GM06990 (cell line): Measurements from ENCODE around the gene ZNF524.
"Not testable (repeated sequence)": the region's sequence is repeated elsewhere in the genome, so short reads cannot be mapped to it uniquely, and the experiment has no call there.

Experiments used
- DNase-seq: peaks from one replicate; pipeline ENCODE4 v3.0.0-alpha.2; 2011; ENCODE audit not compliant: insufficient read length; ENCODE audit errors: extremely low read depth
- H3K27me3 ChIP-seq: replicated peaks from 2 replicates; pipeline ENCODE4 v1.6.0; 2011; ENCODE audit warnings: low read length; ENCODE audit not compliant: control insufficient read depth, insufficient read depth
- H3K36me3 ChIP-seq: 2 replicates; pipeline ENCODE4 v1.5.1; 2011; ENCODE audit warnings: low read length; ENCODE audit not compliant: control insufficient read depth, insufficient read depth
- H3K4me3 ChIP-seq: replicated peaks from 2 replicates; pipeline ENCODE4 v1.5.1; 2011; ENCODE audit warnings: low read depth, mild to moderate bottlenecking, control low read depth, low read length
- CTCF ChIP-seq: IDR thresholded peaks from 2 replicates; pipeline ENCODE4 v1.5.1; 2011; ENCODE audit warnings: low read length, control low read depth, mild to moderate bottlenecking, inconsistent platforms; ENCODE audit not compliant: insufficient read depth, poor library complexity, severe bottlenecking

ZNF524 gene

DNA sequence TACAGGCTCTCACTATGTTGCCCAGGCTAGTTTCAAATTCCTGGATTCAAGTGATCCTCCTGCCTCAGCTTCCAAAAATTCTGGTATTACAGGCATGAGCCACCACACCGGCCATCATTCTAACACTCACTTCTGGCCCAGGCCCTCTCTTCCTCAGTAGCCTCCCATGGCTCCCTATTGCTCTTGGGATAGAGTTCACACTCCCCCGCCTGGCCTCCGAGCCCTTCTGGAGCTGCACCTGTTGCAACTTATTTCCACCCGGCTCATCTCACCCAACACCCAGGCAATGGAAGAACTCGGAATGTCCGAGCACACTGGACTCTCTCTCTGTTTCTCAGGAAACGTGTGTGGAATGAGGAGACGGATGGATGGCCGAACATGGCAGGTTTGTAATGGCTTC is 45.8 kb upstream of the ZNF524 start:
- H3K4me3 ChIP-seq = no peak overlapping the region

DNA sequence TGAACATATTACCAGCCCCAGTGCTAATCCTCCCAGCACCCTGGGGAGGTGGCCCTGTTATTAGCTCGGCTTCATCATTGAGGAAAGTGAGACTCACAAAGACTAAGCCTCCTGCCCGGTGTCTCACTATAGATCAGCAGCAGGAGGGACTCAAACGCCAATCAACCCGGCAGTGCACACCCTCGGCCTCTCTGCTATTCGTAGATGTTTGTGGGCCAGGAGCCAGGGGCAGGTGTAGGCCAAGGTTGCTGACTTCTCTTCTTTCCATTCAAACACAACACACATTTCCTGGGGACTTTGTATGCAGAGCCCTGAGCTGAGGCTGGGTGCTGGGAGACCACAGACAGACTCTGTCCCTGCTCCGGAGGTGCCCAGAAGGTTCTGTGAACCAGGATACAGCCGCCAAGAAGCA is 45.3 kb upstream of the ZNF524 start:
- Histone ChIP-seq H3K27me3 (no peaks in the 10 kb centered on the region; the same call in 1 of the 2 replicates), H3K36me3 (no peaks in the 10 kb centered on the region), H3K4me3 (no peak overlapping the region)
- no peak for DNase-seq
- no peak for TF ChIP-seq CTCF

More for the DNA sequence above, 45.8 kb upstream of the ZNF524 start:
- Histone ChIP-seq H3K27me3 (no peaks in the 10 kb centered on the region; the same call in 1 of the 2 replicates), H3K36me3 (no peaks in the 10 kb centered on the region)
- TF ChIP-seq CTCF = no peak
- no peak for DNase-seq

DNA sequence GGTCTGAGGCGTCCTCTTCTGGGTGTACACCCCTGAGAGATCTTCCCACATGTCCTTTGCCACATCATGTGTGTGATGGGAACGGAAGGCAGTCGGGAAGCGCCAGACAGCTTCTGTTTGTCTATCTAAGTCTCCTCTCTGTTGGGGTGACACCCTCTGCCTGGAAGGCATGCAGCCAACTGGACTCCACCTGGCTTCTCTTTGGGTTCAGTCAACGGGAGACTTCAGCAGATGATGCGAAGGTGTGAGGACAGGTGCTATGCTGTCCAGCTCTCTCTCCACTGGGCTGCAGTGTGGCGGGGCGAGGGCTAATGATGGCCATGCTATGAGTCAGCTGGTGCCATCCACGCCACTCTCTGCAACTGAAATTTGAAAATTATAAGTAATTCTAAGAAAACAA is 40.4 kb upstream of the ZNF524 start:
- no peak for TF ChIP-seq CTCF
- H3K27me3 ChIP-seq = no peaks in the 10 kb centered on the region
- no peak for DNase-seq
- no peak overlapping the region for H3K4me3 ChIP-seq
- no peaks in the 10 kb centered on the region for H3K36me3 ChIP-seq

DNA sequence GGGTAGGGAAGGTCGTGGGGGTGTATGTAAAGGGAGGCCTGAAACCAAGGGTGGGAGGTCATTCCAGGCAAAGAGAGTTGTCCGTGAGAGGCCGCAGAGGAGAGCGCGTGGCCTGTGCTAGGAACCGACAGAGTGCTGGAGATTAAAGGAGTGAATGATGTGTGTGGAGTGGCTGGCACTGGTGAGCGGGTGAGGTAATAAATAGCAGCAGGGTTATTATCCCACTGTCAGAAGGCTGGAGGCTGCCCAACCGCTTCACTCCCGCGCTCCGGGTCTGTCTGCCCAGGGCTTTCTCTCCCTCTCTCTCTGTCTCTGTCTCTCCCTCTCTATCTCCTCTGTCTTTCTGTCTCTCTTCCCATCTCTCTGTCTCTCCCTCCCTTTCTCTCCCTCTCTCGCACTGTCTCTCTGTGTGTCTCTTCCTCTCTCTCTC is 36.8 kb upstream of the ZNF524 start:
- Histone ChIP-seq H3K4me3 (no peak overlapping the region), H3K27me3 (no peaks in the 10 kb centered on the region), H3K36me3 (no peaks in the 10 kb centered on the region)
- no peak for DNase-seq
- TF ChIP-seq CTCF = no peak

- Histone ChIP-seq H3K27me3 (no peaks in the 10 kb centered on the region), H3K4me3 (no peak overlapping the region), H3K36me3 (no peaks in the 10 kb centered on the region)
- no peak for TF ChIP-seq CTCF
- no peak for DNase-seq
Measured at GRCh38 chr19:55566823-55567222, 33.3 kb upstream of the ZNF524 start.

GRCh38 chr19:55567708-55568328 is 32.3 kb upstream of the ZNF524 start:
- TF ChIP-seq CTCF = no peak
- no peak overlapping the region for H3K4me3 ChIP-seq
- no peaks in the 10 kb centered on the region for H3K36me3 ChIP-seq
- DNase-seq = no peak
- H3K27me3 ChIP-seq = no peaks in the 10 kb centered on the region

GRCh38 chr19:55569477-55569876 is 30.6 kb upstream of the ZNF524 start:
- H3K27me3 ChIP-seq, H3K36me3 ChIP-seq, H3K4me3 ChIP-seq, DNase-seq: not testable (repeated sequence)

- not testable (repeated sequence) for H3K36me3 ChIP-seq, H3K4me3 ChIP-seq, DNase-seq, H3K27me3 ChIP-seq
Measured at GRCh38 chr19:55573929-55574328, 26.2 kb upstream of the ZNF524 start.
